Measurements from ENCODE around the gene LHPP.

Gene LHPP

GRCh38 chr10:124575107-124576035 lies 113.7 kb downstream of the LHPP start:
- DNase-seq (ENCODE audit: low read depth in 1 of 2, low spot score in 1 of 2), result no peak
- no peak overlapping the region for H3K4me3 ChIP-seq (replicated peaks; ENCODE audit: insufficient read depth, low read length)
- H3K27me3 ChIP-seq (ENCODE audit: insufficient read depth, poor library complexity, severe bottlenecking), result no peaks in the 10 kb centered on the region
- TF ChIP-seq CTCF (IDR thresholded peaks at IDR 0.05; ENCODE audit: insufficient read depth, low read length) (no peak), REST (IDR thresholded peaks at IDR 0.05; ENCODE audit: insufficient replicate concordance, low read depth) (no peak), SPI1 (IDR thresholded peaks at IDR 0.05; ENCODE audit: borderline replicate concordance, low read depth) (no peak), POLR2AphosphoS5 (IDR thresholded peaks at IDR 0.05; ENCODE audit: low read depth) (no peak), GABPA (IDR thresholded peaks at IDR 0.05; ENCODE audit: low read depth) (no peak)
- no peak overlapping the region for H3K27ac ChIP-seq (replicated peaks)

- no peaks in the 10 kb centered on the region for H3K27me3 ChIP-seq (ENCODE audit: insufficient read depth, poor library complexity, severe bottlenecking)
- TF ChIP-seq SPI1 (IDR thresholded peaks at IDR 0.05; ENCODE audit: borderline replicate concordance, low read depth) (no peak), POLR2AphosphoS5 (IDR thresholded peaks at IDR 0.05; ENCODE audit: low read depth) (no peak), CTCF (IDR thresholded peaks at IDR 0.05; ENCODE audit: insufficient read depth, low read length) (no peak), REST (IDR thresholded peaks at IDR 0.05; ENCODE audit: insufficient replicate concordance, low read depth) (no peak), GABPA (IDR thresholded peaks at IDR 0.05; ENCODE audit: low read depth) (no peak)
- DNase-seq (ENCODE audit: low read depth in 1 of 2, low spot score in 1 of 2), result no peak
- no peak overlapping the region for H3K27ac ChIP-seq (replicated peaks)
- H3K4me3 ChIP-seq (replicated peaks; ENCODE audit: insufficient read depth, low read length), result no peak overlapping the region
Observed at GRCh38 chr10:124576526-124577420, 115.2 kb downstream of the LHPP start.

GRCh38 chr10:124577651-124578050 lies 116.0 kb downstream of the LHPP start:
- DNase-seq (ENCODE audit: low read depth in 1 of 2, low spot score in 1 of 2), result no peak
- Histone ChIP-seq H3K27me3 (ENCODE audit: insufficient read depth, poor library complexity, severe bottlenecking) (no peaks in the 10 kb centered on the region), H3K4me3 (replicated peaks; ENCODE audit: insufficient read depth, low read length) (no peak overlapping the region), H3K27ac (replicated peaks) (no peak overlapping the region)
- TF ChIP-seq POLR2AphosphoS5 (IDR thresholded peaks at IDR 0.05; ENCODE audit: low read depth) (no peak), GABPA (IDR thresholded peaks at IDR 0.05; ENCODE audit: low read depth) (no peak), SPI1 (IDR thresholded peaks at IDR 0.05; ENCODE audit: borderline replicate concordance, low read depth) (no peak)
